K562 treated with DMSO at 1 percent for 24 hours (cell line): Measurements from ENCODE around the gene GSTA2. TPM values are rescaled to one million over a fixed set of nuclear protein-coding genes. Genes with fewer than 3 reads are reported as not detected.

ENCODE experiments used
- total RNA-seq: library from RNA; unstranded; fragments of 300-600 nt; gene quantifications from 2 replicates; pipeline ENCODE4 v1.2.3, GENCODE V29; 2022; ENCODE audit warnings: low read depth; ENCODE audit not compliant: insufficient read depth

Gene GSTA2
- total RNA-seq, result 0.30 TPM in 1 of 2 replicates, not detected in the other

GRCh38 chr6:52763322-52763916 is at the start of gene GSTA2:
TSS of gene GSTA2 (minus strand) at chr6:52763475. CDS start at chr6:52757947, 5,528 bp downstream.

GRCh38 chr6:52803668-52804255 is 40.5 kb upstream of the GSTA2 start, which contains the start of gene GSTA1:
TSS of gene GSTA1 (minus strand) at chr6:52803816. CDS start at chr6:52799267, 4,549 bp downstream.

Other genes with a start within 250 kb of the GSTA2 start
- gene TRAM2, start 186.4 kb downstream of the GSTA2 start, total RNA-seq, result 10.1 and 10.9 TPM in 2 replicates
- 9.9 and 14.3 TPM in 2 replicates for gene TMEM14A, start 92.4 kb downstream of the GSTA2 start, total RNA-seq
- not detected in 2 replicates for gene GSTA1, start 40.3 kb upstream of the GSTA2 start, total RNA-seq
- gene GSTA5, start 77.3 kb upstream of the GSTA2 start, total RNA-seq, result not detected in 2 replicates
- gene GSTA3, start 146.2 kb upstream of the GSTA2 start, total RNA-seq, result not detected in 2 replicates
- 2.7 and 3.9 TPM in 2 replicates for gene GSTA4, start 231.8 kb upstream of the GSTA2 start, total RNA-seq